Hepatocyte (in vitro differentiated cells): ENCODE results near the gene EIPR1.

Experiments
- CTCF ChIP-seq: fragments of 200-600 bp; sonication (generic); IDR thresholded peaks from 2 replicates; pipeline ENCODE4 v1.5.1; 2016; ENCODE audit warnings: antibody characterized with exemption, mild to moderate bottlenecking; ENCODE audit not compliant: poor library complexity
- EZH2phosphoT487 ChIP-seq: fragments of 200-600 bp; sonication (generic); IDR thresholded peaks from one replicate; pipeline ENCODE4 v1.6.1; 2018; ENCODE audit warnings: antibody characterized with exemption, mild to moderate bottlenecking, low read depth, moderate library complexity; ENCODE audit not compliant: unreplicated experiment, severe bottlenecking

GRCh38 chr2:3179208-3179607 lies 198.4 kb downstream of the EIPR1 start:
- TF ChIP-seq CTCF = no peak
- TF ChIP-seq EZH2phosphoT487 = no peak
